GM12878 (cell line): Measurements from ENCODE around the gene BAG3. TPM values are rescaled to one million over a fixed set of nuclear protein-coding genes. Genes with fewer than 3 reads are reported as not detected.

Experiments used
- ATAC-seq: fragments of 200-7000 bp; cut with Tn5 transposase; 3 replicates; pipeline ENCODE4 v1.9.1; 2020; ENCODE audit warnings: mild to moderate bottlenecking, moderate library complexity
- BruUV-seq: library from RNA; stranded (reverse); fragments of 400-500 nt; replicated peaks from 2 replicates; lab custom pipeline; 2021; lab: Mats Ljungman, UMichigan
- CTCF ChIA-PET: fragments of 300-600 bp; sonication (Branson Sonifier 250); formaldehyde crosslinking; extraction: SDS; loops from one replicate; lab custom pipeline; 2021; ENCODE audit warnings: inconsistent platforms; lab: Yijun Ruan, JAX
- POLR2A ChIA-PET: fragments of 350-600 bp; formaldehyde crosslinking; extraction: SDS; loops from one replicate; lab custom pipeline; 2021; ENCODE audit warnings: inconsistent platforms; lab: Charles Lee
- RAD21 ChIA-PET: fragments of 300-600 bp; sonication (Branson Sonifier 250); formaldehyde crosslinking; loops from one replicate; lab custom pipeline; 2023; ENCODE audit warnings: antibody characterized with exemption; ENCODE audit not compliant: unreplicated experiment; lab: Charles Lee
- SMC1A ChIA-PET: fragments of 300-600 bp; sonication (Branson Sonifier 250); formaldehyde crosslinking; loops from one replicate; lab custom pipeline; 2023; ENCODE audit not compliant: unreplicated experiment, uncharacterized antibody; lab: Charles Lee
- DNase-seq: peaks from one replicate; pipeline ENCODE4 v3.0.0-alpha.2; 2011; ENCODE audit warnings: low read depth, low spot score
- FAIRE-seq: peaks from 3 replicates; lab custom pipeline; 2011; peaks lifted over from hg19 to GRCh38; lab: Jason Lieb, UNC
- H2AFZ ChIP-seq: 2 replicates; pipeline ENCODE4 v1.6.0; 2011; ENCODE audit warnings: low read depth, low read length, control low read depth; ENCODE audit not compliant: control insufficient read depth
- H3K27ac ChIP-seq: 2 replicates; pipeline ENCODE4 v1.5.1; 2011; ENCODE audit warnings: control low read depth; ENCODE audit not compliant: control insufficient read depth, insufficient read depth
- H3K27me3 ChIP-seq, 2 experiments: replicated peaks in 1 of 2; 2 replicates each; pipeline versions ENCODE4 v1.6.0 to v1.6.1; 2011; ENCODE audit warnings: low read length in 1 of 2; ENCODE audit not compliant: control insufficient read depth in 2 of 2, insufficient read depth in 2 of 2
- H3K36me3 ChIP-seq, 2 experiments: 2 replicates each; pipeline ENCODE4 v1.5.1; 2011; ENCODE audit warnings: low read length in 1 of 2; ENCODE audit not compliant: control insufficient read depth in 2 of 2, insufficient read depth in 2 of 2
- H3K4me1 ChIP-seq: 2 replicates; pipeline ENCODE4 v1.6.1; 2011; ENCODE audit warnings: mild to moderate bottlenecking, low read length, moderate library complexity, mixed read lengths; ENCODE audit not compliant: control insufficient read depth, insufficient read depth
- H3K4me2 ChIP-seq: 2 replicates; pipeline ENCODE4 v1.6.0; 2011; ENCODE audit warnings: control low read depth; ENCODE audit not compliant: control insufficient read depth, insufficient read depth
- H3K4me3 ChIP-seq: fragments of 200-600 bp; sonication (generic); 2 replicates; pipeline ENCODE4 v1.5.1; 2016
- H3K79me2 ChIP-seq: 2 replicates; pipeline ENCODE4 v1.6.0; 2011; ENCODE audit warnings: low read length; ENCODE audit not compliant: control insufficient read depth, insufficient read depth
- H3K9ac ChIP-seq: 2 replicates; pipeline ENCODE4 v1.8.0; 2011; ENCODE audit warnings: low read length, control low read depth, mixed read lengths; ENCODE audit not compliant: control insufficient read depth, insufficient read depth
- H3K9me3 ChIP-seq: replicated peaks from 3 replicates; pipeline ENCODE4 v1.5.1; 2011; ENCODE audit warnings: mild to moderate bottlenecking, low read length; ENCODE audit not compliant: control insufficient read depth, insufficient read depth
- H4K20me1 ChIP-seq: 2 replicates; pipeline ENCODE4 v1.6.0; 2011; ENCODE audit not compliant: control insufficient read depth, insufficient read depth
- ATF7 ChIP-seq: fragments of 450-650 bp; IDR thresholded peaks from 2 replicates; pipeline ENCODE4 v1.6.1; 2016; ENCODE audit warnings: low read depth, mild to moderate bottlenecking
- BCL3 ChIP-seq: IDR thresholded peaks from 2 replicates; pipeline ENCODE4 v1.6.1; 2011; ENCODE audit warnings: borderline replicate concordance, low read depth, mild to moderate bottlenecking, moderate library complexity, low read length; ENCODE audit not compliant: insufficient read depth, poor library complexity, severe bottlenecking
- DPF2 ChIP-seq: fragments of 450-650 bp; IDR thresholded peaks from 2 replicates; pipeline ENCODE4 v1.6.1; 2017; ENCODE audit warnings: mild to moderate bottlenecking
- ETV6 ChIP-seq, 2 experiments: fragments of 450-650 bp in 1 of 2; IDR thresholded peaks in 1 of 2; conservative IDR thresholded peaks in 1 of 2; 2 replicates each; pipeline ENCODE4 v1.6.1; 2014; ENCODE audit warnings: antibody characterized with exemption in 1 of 2, borderline replicate concordance in 1 of 2, low read depth in 1 of 2, mild to moderate bottlenecking in 1 of 2, moderate library complexity in 1 of 2
- HDAC6 ChIP-seq: fragments of 200-600 bp; sonication (generic); IDR thresholded peaks from one replicate; pipeline ENCODE4 v1.8.0; 2017; ENCODE audit warnings: antibody characterized with exemption; ENCODE audit not compliant: unreplicated experiment
- POLR2AphosphoS2 ChIP-seq: IDR thresholded peaks from 2 replicates; pipeline ENCODE4 v1.6.1; 2011; ENCODE audit warnings: low read depth, mild to moderate bottlenecking, low read length, improper control_type of control experiment, moderate library complexity
- PRDM15 ChIP-seq: fragments of 450-650 bp; formaldehyde crosslinking; IDR thresholded peaks from 2 replicates; pipeline ENCODE4 v1.4.0; 2020; ENCODE audit warnings: mild to moderate bottlenecking, moderate library complexity
- SRF ChIP-seq, 2 experiments: IDR thresholded peaks; 2 replicates each; pipeline ENCODE4 v1.6.1; 2011; ENCODE audit warnings: low read depth in 2 of 2, low read length in 2 of 2, mild to moderate bottlenecking in 1 of 2, moderate library complexity in 1 of 2
- ZBTB11 ChIP-seq: fragments of 450-650 bp; formaldehyde crosslinking; IDR thresholded peaks from 2 replicates; pipeline ENCODE4 v1.5.0; 2022; ENCODE audit warnings: mild to moderate bottlenecking, missing genetic modification characterization
- WGBS: methylation state at CpG from one replicate; pipeline ENCODE4 v1.1.6; 2016; ENCODE audit warnings: low lambda C conversion rate; ENCODE audit not compliant: insufficient replicate concordance, insufficient coverage; ENCODE audit errors: missing lambda C conversion rate; 5-methylcytosine and 5-hydroxymethylcytosine counted together
- in situ Hi-C: fragments of 300-500 bp; cut with MboI; formaldehyde crosslinking; loops from 9 replicates; pipeline ENCODE4 v1.14.3; 2018; ENCODE audit warnings: mixed read lengths
- intact Hi-C: fragments of 100-400 bp; cut with micrococcal nuclease; formaldehyde crosslinking; loops from one replicate; pipeline ENCODE4 v1.14.2; 2022; ENCODE audit not compliant: unreplicated experiment
- polyA plus RNA-seq, 11 experiments: library from polyadenylated mRNA; depleted of rRNA in 4 of 11; unstranded in 6 of 11; stranded (reverse) in 5 of 11; fragments of >200 nt; fragmentation: Nextera tagmentation in 4 of 11; fragmentation: Illumina TruSeq in 1 of 11; extraction: Ambion mirVana in 4 of 11; extraction: Trizol in 1 of 11; gene quantifications; 1 replicate in 1 of 11; 2 replicates in 10 of 11; pipeline versions ENCODE4 v1.2.1 to v1.2.3, GENCODE V29; 2011 to 2016; ENCODE audit warnings: inconsistent platforms in 2 of 11, missing spikeins in 2 of 11, low read depth in 1 of 11
- total RNA-seq, 4 experiments: library from RNA; depleted of rRNA in 3 of 4; stranded (reverse); fragments of >200 nt in 3 of 4; fragmentation: Illumina TruSeq in 1 of 4; extraction: Trizol in 1 of 4; gene quantifications; 2 replicates each; pipeline versions ENCODE4 v1.2.1 to v1.2.3, GENCODE V29; 2013 to 2021

BAG3 gene
- total and polyA plus RNA-seq, 10 of the 15 experiments (the other 5 are each of a cell fraction or from before 2014, with no cell fraction given) = 0.71 to 14.1 (median 4.3) TPM

GRCh38 chr10:119725828-119726675, 74.9 kb downstream of the BAG3 start, which contains the start of gene INPP5F (continued):
- TF ChIP-seq ETV6 (conservative IDR thresholded peaks at IDR 0.05 in 1 of 2, IDR thresholded peaks at IDR 0.05 in 1 of 2; ENCODE audit: borderline replicate concordance in 1 of 2, low read depth in 1 of 2) (no peak), BCL3 (peak; percentile 23), DPF2 (peak; percentile 57), HDAC6 (no peak)
- TF ChIP-seq, all 136 proteins: peak for 23

- no peaks in the 10 kb centered on the region for H3K9me3 ChIP-seq
- ChIA-PET POLR2A (interaction anchor here (0.7 to 6.1 kb wide), 16 partner anchors 8 to 147 kb away, joined by 3 to 85 read pairs (median 4); partner anchors contain the start of genes BAG3 and MCMBP), CTCF (interaction anchor here (0.9 to 6.2 kb wide), 8 partner anchors 10 to 133 kb away, joined by 3 to 68 read pairs (median 28); no protein-coding TSS in a partner anchor), SMC1A (interaction anchor here (0.7 to 6.3 kb wide), 8 partner anchors 10 to 133 kb away, joined by 4 to 165 read pairs (median 22); no protein-coding TSS in a partner anchor), RAD21 (interaction anchor here (0.7 to 8.5 kb wide), 9 partner anchors 9 to 133 kb away, joined by 3 to 143 read pairs (median 11); no protein-coding TSS in a partner anchor)
- intact Hi-C loops (loop anchor here (2.0 kb wide), 1 partner anchor 34 kb away; no protein-coding TSS in a partner anchor), in situ Hi-C loops (no loop called here)
- no peaks in the 10 kb centered on the region for H3K27me3 ChIP-seq
- ATAC-seq = no peak
- no peak for DNase-seq
- H3K4me3 ChIP-seq = peak overlapping the region; percentile 95
- H3K9ac ChIP-seq = peak overlapping the region; percentile 55; the same call in 1 of the 2 replicates
- peak overlapping the region; percentile 66 for H3K4me2 ChIP-seq
- no TSS peak for BruUV-seq
- H3K27ac ChIP-seq = no peak overlapping the region
- peaks cover 1% of the 10 kb centered on the region; the same call in 1 of the 2 replicates for H3K79me2 ChIP-seq
- peaks cover 17% of the 10 kb centered on the region for H3K4me1 ChIP-seq
- no peaks in the 10 kb centered on the region for H3K36me3 ChIP-seq
- H4K20me1 ChIP-seq = no peaks in the 10 kb centered on the region
- no peak overlapping the region for H2AFZ ChIP-seq
- FAIRE-seq = no peak
- 27% methylated on average over 14 of the region's 14 CpGs for WGBS
- TF ChIP-seq ATF7 (0 out of 2 replicates have a peak, but pooled peaks have one; percentile 10), SRF (IDR thresholded peaks at IDR 0.05; ENCODE audit: low read depth in 2 of 2, low read length in 2 of 2) (no peak), ZBTB11 (CRISPR knock-in tag) (no peak), POLR2AphosphoS2 (no peak), PRDM15 (CRISPR knock-in tag) (no peak)
Observed at GRCh38 chr10:119726676-119727261, 75.6 kb downstream of the BAG3 start.
